ENCODE results near the gene NR2F2.

NR2F2 gene

DNA sequence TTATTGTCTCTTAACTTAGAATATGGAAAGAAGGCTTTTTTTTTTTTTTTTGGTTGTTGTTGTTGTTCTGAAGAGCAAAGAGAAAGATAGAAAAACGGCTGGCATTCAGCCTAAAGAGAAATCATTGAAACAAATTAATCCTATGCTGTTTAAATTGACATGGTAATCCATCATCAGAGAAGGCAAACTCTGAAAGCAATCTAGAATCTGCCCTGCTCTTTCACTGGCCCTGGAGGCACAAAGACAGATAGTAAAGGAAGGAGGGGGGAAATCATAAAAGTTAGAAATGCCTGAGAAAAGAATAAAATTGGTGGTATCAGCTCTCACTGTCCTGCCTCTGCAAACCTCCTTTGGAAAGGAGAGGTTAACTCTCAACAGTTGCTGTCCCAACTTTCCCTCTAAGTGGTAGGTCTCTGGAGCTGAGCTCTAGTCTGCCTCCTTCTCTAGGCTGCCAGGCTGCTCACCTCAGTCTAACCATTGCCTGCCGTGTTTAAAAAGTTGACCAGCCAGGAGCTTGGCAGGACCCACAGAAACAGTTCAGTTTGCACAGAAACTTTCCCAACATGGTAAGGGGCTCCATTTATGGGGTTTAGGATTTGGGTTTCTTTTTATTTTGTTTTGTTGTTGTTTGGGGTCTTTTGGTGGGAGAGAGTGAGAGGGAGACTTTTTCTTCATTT lies 13.4 kb upstream of the NR2F2 start:
- no peak for DNase-seq (ENCODE audit: low read depth, low spot score)

DNA sequence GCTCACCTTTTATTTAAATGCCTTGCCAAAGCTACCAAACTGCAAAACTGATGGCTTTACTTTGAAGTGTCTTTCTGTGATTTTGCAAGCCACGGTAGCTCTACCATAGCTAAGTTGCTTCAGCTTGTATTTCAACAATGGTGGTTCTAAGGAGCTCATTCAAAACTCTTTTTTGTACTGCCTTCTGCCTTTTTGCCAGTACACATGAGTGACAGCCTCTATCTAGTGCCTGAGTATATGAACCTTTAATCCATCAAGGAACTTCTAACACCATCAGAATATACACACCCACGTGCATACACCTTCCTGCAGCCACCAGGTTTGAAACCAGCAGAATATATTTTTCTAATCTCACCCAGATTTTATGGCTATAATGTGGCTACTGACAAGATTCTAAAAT lies 10.4 kb upstream of the NR2F2 start:
- no peak for DNase-seq (ENCODE audit: low read depth, low spot score)

DNA sequence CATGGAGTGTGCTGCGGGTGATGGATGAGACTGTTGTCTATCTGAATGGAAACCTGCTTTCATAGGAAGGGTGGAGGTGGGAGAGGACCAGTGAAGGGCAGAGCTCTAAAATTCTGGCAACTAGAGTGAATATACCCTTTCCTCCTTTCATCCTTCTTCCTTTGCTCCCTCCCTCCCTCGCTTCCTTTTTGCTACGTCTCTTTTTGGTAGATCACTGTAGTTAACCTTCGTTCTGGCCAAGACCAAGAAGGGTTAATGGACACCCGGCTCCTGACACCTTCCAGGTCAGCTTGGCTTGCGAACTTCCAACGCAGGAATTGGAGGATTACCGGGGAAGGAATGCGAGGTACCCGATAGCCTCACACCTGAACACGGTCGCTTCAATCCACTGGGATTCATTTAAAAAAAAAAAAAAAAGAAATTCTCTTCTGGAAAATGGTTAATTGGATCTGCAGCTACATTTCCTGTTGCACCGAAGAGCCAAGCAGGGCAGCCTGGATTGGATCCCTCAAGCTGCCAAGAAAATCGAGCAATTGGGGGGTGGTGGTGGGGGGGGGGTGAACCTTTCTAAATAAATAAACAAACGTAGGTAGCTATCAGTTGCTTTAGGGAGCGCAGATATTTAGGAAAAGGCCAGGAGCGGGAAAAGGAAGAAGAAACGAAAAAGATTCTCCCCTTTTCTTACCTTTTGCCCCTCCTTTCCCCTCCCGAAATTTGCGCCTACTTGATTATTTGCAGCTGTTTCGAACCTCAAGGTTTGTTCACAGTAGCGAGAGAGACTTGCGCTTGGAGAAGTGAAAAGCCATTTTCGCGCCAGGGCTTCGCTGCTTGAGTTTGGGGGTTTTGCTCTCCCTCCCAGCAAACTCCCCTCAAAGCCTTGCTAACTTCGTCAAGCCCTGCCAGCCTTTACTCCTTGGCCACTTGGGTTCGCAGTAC lies 9.5 kb upstream of the NR2F2 start:
- DNase-seq (ENCODE audit: low read depth, low spot score): no peak

DNA sequence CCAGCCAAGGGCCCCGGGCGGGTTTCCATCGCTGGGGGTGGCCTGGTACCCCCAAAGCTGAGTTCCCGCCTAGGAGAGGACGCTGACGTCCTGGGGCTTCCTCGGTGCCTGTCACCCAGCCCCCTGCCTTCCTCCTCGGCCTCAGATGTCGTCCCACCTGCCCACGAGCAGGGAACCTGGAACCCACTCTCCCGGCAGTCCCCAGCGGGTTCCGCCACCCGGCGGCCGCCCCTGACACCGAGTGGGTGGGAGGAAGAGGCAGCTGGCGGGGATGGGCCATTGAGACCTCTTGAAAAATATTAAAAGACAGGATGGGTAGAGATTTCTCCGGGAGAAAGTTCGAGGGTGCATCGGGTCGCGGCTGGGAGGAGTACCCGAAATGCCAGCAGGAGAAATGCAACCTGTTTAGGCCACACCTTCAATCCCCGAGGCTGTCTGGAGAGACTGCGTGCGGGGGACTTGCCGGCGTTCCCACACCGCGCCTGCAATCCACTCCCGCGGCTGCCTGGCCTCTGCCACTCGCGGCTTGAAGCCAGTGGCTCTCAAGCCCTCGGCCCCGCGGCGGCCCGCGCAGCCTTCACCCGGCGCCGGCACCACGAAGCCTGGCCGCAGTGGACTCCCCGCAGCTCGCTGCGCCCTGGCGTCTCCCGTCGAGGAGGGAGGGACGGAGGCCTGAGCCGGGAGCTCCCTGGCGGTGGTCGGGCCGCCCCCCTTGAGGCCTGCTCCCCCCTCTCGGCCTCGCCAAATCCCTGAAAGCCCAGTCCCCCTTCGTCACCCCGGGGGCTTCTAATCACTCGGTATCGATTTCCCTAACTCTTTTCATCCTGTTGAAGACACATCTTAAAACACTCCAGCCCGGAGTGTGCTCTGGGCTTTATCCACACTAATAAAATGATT lies 8.6 kb upstream of the NR2F2 start:
- DNase-seq (ENCODE audit: low read depth, low spot score): no peak

DNA sequence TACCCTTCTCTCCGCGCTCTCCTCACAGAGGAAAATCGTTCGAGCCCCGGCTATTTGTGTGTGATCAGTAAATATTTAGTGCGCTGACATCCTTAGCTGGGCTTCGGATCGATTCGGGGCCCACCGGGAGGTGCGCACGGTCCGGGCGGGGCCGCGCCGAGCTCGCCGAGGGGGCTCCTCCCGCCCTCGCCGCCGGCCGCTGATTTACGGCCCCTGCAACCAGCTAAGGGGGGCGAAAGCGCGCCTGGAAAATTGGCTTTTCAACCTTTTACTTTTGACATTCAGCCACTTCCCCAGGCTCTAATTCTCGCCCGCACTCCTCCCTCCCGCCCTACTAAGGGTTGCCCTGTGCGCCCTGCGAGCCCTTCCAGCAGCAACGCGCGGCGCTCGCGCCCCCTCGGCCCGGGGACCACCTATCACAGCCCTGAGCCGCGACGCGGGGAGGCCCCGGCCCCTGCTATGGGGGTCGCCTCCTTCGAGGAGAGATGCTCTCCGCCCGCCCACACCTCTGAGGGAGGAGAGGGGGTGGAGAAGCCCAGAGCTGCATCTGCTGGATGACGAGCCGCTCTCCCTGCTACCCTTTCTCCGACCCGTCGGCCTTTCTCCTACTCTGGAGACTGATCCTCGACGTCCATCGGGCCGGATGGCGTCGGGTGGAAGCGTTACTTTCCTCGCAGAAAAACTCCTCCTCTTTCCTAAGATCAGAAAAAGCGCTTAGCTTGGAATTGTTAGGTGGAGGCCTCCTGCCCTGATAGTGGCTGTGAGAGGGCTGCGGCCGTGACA lies 7.8 kb upstream of the NR2F2 start:
- DNase-seq (ENCODE audit: low read depth, low spot score): no peak

DNA sequence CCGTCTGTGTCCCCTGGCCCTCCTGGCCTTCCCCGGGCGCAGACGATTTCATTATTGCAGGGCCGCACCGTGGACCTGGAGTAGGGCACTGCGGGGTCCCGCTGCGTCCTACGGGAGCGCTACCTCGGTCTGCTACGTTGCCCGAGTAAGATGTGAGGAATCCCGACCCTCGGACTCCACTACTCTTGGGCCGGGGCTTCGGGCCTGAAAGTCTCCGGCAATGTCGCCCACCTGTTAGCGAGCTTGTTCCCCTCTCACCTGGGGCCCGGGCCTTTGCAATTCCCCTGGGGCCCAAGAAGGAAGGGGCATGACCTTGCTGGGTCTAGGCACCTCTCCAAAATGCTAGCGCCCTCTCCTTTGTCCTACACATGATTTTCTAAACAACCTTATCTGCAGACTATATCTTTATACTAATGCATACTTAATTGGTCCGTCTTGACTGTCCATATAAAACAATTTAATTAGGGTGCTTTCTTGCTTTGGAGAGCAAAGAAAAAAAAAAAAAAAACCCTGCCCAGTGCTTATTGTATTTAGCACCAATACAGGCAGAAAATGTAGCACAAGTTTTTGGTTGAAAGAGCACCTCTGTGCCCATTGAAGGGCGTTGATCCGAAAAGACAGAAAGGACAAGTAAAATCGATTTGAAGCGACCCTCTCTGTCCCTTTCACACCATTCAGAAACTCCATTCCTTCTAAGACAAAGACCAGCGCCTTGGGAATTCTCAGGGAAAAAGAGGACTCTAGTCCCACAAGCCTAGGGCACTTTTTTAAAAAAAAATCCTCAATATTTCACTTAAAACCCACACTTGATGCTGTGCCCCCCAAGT lies 7.0 kb upstream of the NR2F2 start:
- no peak for DNase-seq (ENCODE audit: low read depth, low spot score)

DNA sequence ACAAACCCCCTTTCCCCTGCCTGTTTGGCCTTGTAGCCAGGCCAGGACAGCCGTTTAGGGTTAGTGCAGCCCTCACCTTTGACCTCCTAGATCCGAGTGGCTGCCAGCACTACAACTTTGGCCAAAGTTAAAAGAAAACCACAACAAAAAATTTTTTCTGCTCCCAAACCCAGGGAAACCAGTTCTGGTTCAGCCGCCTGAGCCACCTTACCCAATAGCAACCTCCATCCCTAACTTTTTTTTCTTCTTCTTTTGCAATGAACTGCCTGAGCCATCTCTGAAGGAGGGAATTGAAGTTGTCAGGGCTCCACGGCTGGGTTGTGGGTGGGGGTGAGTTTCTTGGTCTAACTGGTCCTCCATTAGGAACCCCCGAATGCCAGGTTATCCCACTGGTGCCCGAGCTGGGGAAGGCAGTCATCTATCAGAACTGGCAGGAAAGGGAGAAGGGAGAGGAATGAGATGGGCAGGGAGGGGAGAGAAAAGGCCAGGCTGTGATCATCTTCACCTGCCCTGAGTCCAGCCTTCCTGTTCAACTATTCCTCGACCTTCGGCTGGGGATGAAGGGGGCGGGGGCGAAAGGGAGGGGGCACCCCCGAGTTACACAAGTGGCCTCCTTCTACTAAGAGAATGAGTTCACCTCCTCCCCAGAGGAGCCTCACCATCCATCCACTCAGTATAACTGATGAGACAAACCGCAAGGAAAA lies 6.2 kb upstream of the NR2F2 start:
- no peak for DNase-seq (ENCODE audit: low read depth, low spot score)

DNA sequence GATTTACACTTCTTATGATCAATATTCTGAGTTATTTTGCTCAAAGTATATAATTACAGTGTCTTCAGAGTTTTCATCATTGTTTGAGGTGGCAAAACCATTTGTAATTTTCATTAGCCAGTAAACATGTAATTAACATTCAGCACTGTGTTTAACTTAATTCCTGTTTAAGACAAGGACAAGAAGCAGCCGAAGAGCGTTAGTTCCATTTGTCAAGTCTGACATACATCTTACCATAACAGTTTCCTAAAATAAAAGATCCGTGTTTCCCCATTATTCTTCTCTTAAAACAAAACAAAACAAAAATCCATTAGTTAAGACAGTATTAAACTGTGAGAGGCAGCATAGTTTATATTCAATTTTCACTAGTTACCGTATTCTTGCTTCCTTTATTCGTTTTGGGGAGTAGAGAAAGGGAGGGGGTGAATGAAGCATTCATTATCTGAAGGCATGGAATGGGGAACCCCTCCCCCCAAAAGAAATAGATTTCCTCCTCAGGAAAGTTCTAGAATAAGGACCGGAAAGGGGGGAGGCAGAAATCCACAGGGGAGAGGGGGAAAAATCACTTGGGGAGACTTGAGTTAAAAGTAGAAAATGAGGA lies 5.5 kb upstream of the NR2F2 start:
- no peak for DNase-seq (ENCODE audit: low read depth, low spot score)

DNA sequence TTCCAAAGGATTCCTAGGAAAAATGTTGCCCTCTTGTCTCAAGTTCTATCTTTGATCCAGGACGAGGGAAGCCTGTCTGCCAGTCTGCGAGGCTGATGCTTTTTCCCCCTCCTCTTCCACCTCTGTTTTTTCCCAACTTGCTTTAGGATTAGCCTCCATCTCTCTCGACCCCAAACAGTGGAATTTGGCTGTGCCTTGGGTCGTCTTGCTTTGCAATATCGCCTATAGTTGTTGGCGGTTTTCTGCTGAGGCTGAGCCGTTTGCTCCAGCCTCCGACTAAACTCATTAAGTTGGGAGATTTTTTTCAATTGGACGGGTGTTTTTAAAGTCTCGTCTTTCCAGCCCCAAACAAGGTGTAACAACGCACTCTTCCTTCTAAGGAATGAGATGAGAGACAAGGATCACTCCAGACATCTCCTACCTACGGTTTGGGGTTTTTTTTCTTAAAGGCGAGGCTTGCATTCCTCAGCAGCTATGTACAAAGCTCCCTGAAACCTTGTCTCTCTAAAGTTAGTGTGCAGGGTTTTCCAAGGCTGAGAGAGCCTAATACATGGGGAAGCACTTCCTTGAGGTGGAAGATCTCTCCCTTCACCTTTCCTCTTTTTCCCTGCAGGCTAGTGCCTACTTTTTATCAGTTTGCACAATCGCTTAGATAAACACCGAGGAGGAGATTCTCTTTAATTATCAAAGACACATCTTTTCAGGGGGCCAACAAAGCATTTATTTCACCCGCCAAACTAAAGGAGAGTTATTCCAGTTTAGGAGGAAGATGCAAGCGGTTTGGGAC lies 4.8 kb upstream of the NR2F2 start:
- DNase-seq (ENCODE audit: low read depth, low spot score): no peak

DNA sequence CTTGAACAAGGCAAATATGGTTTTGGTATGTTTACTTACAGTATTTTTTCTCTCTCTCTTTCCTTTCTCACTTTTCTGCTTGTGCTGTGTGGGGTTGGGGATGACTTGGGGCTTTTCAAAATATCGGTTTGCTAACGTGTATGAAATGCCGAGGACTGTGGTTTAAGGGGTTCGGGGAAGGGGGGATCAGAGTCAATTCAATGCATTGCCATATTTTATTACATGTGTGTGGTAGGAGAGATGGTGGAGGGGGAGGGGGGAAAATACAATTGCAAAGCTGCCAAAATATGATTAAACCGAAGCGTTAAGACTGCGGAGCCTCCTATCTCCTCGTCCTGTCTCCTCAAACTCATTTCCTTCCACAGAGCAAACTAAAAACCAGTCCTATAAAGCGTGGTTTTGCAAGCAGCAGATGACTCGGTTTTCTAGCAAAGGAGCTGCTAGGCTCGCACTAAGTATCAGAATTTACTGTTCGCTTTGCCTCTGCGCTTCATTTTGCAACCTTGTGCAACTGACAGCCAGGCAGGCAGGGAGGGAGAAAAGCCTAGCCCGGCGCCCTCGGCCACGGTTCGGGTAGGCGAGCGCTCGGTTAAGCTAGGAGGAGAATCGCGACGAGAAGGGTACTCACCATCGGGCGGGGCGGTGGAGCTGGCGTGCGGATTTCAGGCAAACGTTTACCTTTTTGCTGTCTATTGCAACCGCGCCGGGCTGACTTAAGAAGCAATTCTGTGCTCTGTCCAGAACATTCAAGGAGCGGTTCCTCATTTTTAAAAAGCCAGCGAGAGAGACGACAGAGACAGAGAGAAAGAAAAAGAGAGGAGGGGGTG lies 4.0 kb upstream of the NR2F2 start:
- peak; percentile 13 for DNase-seq (ENCODE audit: low read depth, low spot score)

DNA sequence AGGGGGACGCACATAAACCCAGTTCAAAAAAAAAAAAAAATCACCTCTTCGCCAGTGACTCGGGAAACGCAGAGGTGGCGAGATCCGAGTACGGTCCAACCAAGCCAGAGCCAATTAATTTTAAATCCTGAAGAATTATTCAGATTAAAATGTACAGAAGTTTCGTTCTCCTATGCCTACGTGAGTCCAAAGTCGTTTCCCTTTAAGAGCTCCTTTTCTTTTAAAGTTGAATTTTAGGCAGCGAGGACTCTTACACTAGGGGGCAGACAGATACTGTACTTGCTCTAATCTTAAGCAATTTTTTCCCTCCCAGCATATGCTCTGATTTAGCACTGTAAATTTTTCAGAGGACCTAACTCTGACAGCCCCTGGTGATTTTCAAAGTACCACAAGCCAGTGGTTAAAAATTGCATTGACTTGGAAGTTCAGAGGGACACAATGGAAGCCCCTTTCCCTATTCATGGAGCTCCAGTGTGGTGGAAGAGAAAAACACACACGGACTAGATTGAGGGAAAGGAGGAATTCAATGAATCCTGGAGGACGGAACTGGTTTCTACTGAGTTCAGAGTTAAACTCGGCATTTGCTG lies 3.3 kb upstream of the NR2F2 start:
- DNase-seq (ENCODE audit: low read depth, low spot score): peak; percentile 83

DNA sequence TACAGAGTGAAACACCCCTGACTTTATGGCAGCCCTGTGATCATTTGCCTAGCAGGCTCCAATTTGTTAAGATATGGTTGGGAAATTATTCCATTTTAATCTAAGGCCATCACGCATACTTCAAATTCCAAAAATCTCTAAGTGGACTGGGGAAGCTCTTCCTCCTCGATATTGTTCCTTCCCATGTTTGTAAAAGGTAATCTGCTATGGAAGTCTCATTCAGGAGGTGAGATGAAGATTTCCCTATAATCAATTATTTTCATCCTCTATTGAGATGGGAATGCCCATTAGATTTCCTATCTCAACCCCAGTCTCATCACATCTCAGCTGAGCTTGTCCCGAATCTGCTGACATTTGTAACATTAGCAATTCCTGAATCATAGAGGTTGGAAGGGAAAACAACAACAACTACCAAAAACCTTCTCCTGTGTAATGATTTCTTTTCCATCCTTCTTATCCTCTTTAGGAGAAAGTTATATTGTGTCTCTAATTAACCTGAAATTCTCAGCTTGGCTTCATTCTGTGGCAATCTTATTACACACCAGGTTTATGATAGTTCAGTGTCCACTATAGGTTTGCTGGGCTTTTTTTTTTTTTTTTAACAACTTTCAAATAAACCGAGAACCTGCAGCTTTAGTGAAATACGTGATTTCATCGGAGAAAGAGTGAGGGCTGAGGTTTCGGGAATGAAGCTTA lies 2.2 kb upstream of the NR2F2 start:
- peak; percentile 7 for DNase-seq (ENCODE audit: low read depth, low spot score)

DNA sequence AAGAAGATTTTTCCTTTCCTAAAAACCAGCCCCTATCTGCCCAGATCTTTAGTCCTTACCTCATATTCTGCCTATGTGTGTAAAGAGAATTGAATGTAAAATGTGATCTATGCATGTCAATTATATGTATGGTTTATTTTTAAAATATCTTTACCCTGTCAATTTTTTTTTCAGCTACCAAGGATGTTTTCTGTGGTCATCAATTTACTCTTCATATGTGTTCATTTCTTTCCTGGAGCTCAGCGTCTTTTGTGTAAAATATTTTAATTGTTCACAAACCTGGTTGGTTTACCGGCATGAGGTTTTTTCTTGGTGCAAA lies 1.7 kb upstream of the NR2F2 start:
- no peak for DNase-seq (ENCODE audit: low read depth, low spot score)

DNA sequence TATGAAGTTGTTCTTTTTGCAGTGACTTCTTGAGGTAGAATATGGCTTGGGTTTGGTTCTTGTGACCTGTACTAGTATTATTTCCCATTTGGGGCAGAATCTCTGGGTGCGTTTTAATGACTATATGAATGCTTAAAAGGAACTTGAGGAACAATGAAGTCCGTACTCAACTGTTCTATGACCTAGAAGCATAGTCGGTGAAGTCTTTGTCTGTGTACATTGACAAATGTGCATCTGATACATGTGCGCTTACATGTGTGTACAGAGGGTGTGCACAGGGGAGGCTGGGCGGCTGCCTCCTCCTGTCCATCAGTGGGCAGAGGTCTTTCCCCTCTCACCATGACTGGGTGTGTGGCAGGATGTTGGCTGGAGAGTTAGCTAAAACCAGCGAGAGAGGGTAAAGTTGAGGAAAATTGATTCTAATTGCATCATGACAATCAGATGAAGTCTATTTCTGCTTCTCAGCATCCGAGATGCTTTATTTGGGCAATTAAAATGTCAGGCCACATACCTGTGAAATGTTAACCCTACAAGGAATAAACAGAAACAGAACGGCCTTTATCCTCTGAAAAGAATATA lies 1.0 kb upstream of the NR2F2 start:
- DNase-seq (ENCODE audit: low read depth, low spot score): peak; percentile 26

DNA sequence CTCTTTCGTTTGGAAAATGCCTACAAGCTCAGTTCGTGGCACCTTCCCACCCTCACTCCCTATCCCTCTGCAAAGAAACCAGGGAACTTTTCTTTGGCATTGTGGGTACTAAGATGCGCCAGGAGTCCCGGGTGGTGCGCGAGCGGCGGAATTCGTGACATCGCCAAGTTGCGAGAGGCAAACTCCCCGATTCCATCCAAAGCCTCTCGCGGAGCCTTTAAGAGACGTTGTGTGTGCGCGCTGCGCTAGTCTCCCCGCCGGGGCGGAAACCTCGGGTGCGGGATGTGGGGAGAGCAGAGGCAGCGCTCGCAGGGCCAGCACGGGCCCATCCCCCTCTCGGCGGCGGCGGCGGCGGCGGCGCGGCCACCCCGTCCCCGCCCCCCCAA lies 443 bp upstream of the NR2F2 start:
- DNase-seq (ENCODE audit: low read depth, low spot score): peak; percentile 41

DNA sequence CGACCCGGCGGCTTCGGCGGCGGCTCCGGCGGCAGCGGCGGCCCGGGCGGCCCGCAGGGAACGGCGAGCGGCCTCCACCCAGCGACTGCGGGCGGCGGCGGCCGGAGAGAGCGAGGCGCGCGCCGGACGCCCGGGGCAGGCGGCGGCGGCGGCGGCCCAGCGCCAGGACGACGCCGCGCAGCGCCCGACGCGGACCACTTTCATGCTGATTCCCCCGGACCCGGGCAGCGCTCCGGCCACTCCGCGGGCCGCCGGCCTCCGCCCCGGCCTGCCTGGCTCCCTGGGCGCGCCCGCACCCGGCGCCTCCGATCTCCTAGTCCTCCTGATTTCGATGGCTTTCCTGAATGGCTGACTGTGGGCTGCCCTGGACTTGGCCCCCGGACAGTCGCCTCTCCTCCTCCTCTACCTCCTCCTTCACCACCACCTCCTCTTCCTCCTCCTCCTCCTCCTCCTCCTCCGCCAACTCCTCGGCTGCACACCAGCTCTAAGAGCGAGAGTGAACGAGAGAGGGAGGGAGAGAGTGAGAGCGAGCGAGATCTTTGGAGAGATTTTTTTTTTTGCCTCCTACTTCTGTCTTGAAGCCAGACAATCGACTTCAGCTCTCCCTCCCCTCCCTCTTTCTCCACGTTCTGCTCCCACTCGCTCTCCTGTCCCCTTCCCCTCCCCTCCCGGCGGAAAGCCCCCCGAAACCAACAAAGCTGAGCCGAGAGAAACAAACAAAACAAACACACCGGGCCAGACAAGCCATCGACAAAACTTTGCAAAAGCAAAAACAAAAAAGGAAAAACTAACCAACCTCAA lies 844 bp downstream of the NR2F2 start:
- DNase-seq (ENCODE audit: low read depth, low spot score): peak; percentile 10

Data from smooth muscle cell of the brain vasculature (primary cell).